ENCODE measurements around the gene LAGE3.

LAGE3 gene

GRCh38 chrX:154478728-154479622 lies at the start of gene LAGE3:
TSS of gene LAGE3 (minus strand) at chrX:154479281. CDS start at chrX:154478915, 366 bp downstream.
- DNase-seq (ENCODE audit: low read depth), result peak; percentile 71

- DNase-seq (ENCODE audit: low read depth), result peak; percentile 58
Observed at GRCh38 chrX:154526901-154527675, 48.0 kb upstream of the LAGE3 start.

GRCh38 chrX:154525606-154526490 lies 46.8 kb upstream of the LAGE3 start:
- DNase-seq (ENCODE audit: low read depth), result no peak

- no peak for DNase-seq (ENCODE audit: low read depth)
Observed at GRCh38 chrX:154519389-154519788, 40.3 kb upstream of the LAGE3 start.

- DNase-seq (ENCODE audit: low read depth), result no peak
Observed at GRCh38 chrX:154517101-154517781, 38.2 kb upstream of the LAGE3 start.

- DNase-seq (ENCODE audit: low read depth), result peak; percentile 17
Observed at GRCh38 chrX:154516656-154517100, 37.6 kb upstream of the LAGE3 start.

- peak; percentile 69 for DNase-seq (ENCODE audit: low read depth)
Observed at GRCh38 chrX:154515966-154516655, 37.0 kb upstream of the LAGE3 start, which contains the start of gene FAM3A. TSS of gene FAM3A (minus strand) at chrX:154516232. CDS start at chrX:154515772, 460 bp downstream.

GRCh38 chrX:154515090-154515965 lies 36.2 kb upstream of the LAGE3 start:
- DNase-seq (ENCODE audit: low read depth), result no peak

- DNase-seq (ENCODE audit: low read depth), result no peak
Observed at GRCh38 chrX:154513716-154514115, 34.6 kb upstream of the LAGE3 start.

GRCh38 chrX:154512879-154513553 lies 33.9 kb upstream of the LAGE3 start:
- no peak for DNase-seq (ENCODE audit: low read depth)

- DNase-seq (ENCODE audit: low read depth), result no peak
Observed at GRCh38 chrX:154511761-154512160, 32.7 kb upstream of the LAGE3 start.

GRCh38 chrX:154509455-154509854 lies 30.4 kb upstream of the LAGE3 start:
- DNase-seq (ENCODE audit: low read depth), result no peak

GRCh38 chrX:154508384-154508745 lies 29.3 kb upstream of the LAGE3 start:
- no peak for DNase-seq (ENCODE audit: low read depth)

- no peak for DNase-seq (ENCODE audit: low read depth)
Observed at GRCh38 chrX:154507673-154508383, 28.7 kb upstream of the LAGE3 start.

GRCh38 chrX:154506483-154507332 lies 27.6 kb upstream of the LAGE3 start:
- no peak for DNase-seq (ENCODE audit: low read depth)

- DNase-seq (ENCODE audit: low read depth), result no peak
Observed at GRCh38 chrX:154505734-154506133, 26.7 kb upstream of the LAGE3 start.

- no peak for DNase-seq (ENCODE audit: low read depth)
Observed at GRCh38 chrX:154502989-154503388, 23.9 kb upstream of the LAGE3 start.

Data from GM04504 (cell line).